ENCODE data around the gene TMEM120A.
"Not testable (repeated sequence)": the region's sequence is repeated elsewhere in the genome, so short reads cannot be mapped to it uniquely, and the experiment has no call there.

TMEM120A gene

DNA sequence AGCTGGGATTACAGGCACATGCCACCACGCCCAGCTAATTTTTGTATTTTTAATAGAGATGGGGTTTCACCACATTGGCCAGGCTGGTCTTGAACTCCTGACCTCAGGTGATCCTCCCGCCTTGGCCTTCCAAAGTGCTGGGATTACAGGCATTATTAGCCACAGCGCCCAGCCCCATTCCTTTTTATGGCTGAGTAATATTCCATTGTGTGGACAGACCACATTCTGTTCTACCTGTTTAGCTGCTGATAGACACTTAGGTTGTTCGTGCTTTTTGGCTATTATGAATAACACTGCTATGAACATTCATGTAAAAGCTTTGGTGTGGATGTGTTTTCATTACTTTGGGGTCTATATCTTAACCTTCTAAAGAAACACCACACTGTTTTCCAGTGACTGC is 24.1 kb upstream of the TMEM120A start:
- H2BK120ac ChIP-seq (ENCODE audit: insufficient read depth, low read length, poor library complexity); H2AFZ ChIP-seq (ENCODE audit: insufficient read depth, low read length, poor library complexity); H3K9ac ChIP-seq (ENCODE audit: low read length); H3K14ac ChIP-seq (ENCODE audit: low read length); H3K4me2 ChIP-seq (ENCODE audit: low read length); H2BK12ac ChIP-seq (ENCODE audit: low read length); H4K8ac ChIP-seq (ENCODE audit: low read depth, low read length); H4K12ac ChIP-seq (ENCODE audit: low read depth, low read length); H3K18ac ChIP-seq (ENCODE audit: low read length); H3K79me2 ChIP-seq (ENCODE audit: control insufficient read depth, insufficient read depth, low read length, poor library complexity); H4K91ac ChIP-seq (ENCODE audit: low read depth, low read length); H2BK5ac ChIP-seq (ENCODE audit: low read depth, low read length, poor library complexity); H3K9me3 ChIP-seq (ENCODE audit: insufficient read depth, low read depth, low read length); H3K4me3 ChIP-seq (ENCODE audit: low read depth, low read length); H3K4me1 ChIP-seq (ENCODE audit: control insufficient read depth in 1 of 2, insufficient read depth in 2 of 2, low read length in 2 of 2); H3K27ac ChIP-seq (ENCODE audit: low read depth, low read length); H3K4ac ChIP-seq (ENCODE audit: low read depth, low read length); H3K27me3 ChIP-seq (ENCODE audit: insufficient read depth, low read length); H3K23ac ChIP-seq (ENCODE audit: low read length); H2AK5ac ChIP-seq (ENCODE audit: low read length); H3K79me1 ChIP-seq (ENCODE audit: low read length): not testable (repeated sequence)
- no CpG with 5 or more reads among the region's 4 CpGs for WGBS (ENCODE audit: extremely low coverage, insufficient coverage, insufficient read length)
- H3K36me3 ChIP-seq (ENCODE audit: control insufficient read depth in 1 of 2, insufficient read depth in 2 of 2, low read length in 2 of 2), result peaks cover 22 to 30% of the 10 kb centered on the region in 2 experiments
- DNase-seq, result peak in 1 of 2 donors; percentile 36

DNA sequence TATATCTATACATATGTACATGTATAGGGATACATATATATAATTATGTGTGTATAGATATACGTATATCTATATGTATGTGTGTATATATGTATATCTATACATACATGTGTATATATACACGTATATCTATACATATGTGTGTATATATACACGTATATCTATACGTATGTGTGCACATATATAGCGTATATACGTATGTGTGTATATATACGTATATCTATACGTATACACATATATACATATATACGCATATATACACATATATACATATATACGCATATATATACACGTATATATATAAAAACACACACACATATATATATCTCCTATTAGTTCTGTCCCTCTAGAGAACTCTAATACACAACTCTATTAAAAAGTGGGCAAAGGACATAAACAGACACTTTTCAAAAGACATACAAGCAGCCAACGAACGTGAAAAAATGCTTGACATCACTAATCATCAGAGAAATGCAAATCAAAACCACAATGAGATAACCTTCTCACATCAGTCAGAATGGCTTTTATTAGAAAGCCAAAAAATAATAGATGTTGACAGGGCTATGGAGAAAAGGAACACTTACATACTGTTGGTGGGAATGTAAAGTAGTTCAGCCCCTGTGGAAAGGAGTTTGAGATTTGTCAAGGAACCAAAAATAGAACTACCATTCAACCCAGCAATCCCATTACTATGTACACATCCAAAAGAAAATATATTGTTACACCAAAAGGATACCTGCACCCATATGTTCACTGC is 22.0 kb upstream of the TMEM120A start:
- no CpG with 5 or more reads among the region's 13 CpGs for WGBS (ENCODE audit: extremely low coverage, insufficient coverage, insufficient read length)
- H3K14ac ChIP-seq (ENCODE audit: low read length), result no peak overlapping the region
- H2AK5ac ChIP-seq (ENCODE audit: low read length), result no peak overlapping the region
- H3K4ac ChIP-seq (ENCODE audit: low read depth, low read length), result no peak overlapping the region
- H3K36me3 ChIP-seq (ENCODE audit: control insufficient read depth in 1 of 2, insufficient read depth in 2 of 2, low read length in 2 of 2), result peaks cover 21 to 23% of the 10 kb centered on the region in 2 experiments
- no peak overlapping the region for H4K12ac ChIP-seq (ENCODE audit: low read depth, low read length)
- no peak overlapping the region for H3K18ac ChIP-seq (ENCODE audit: low read length)
- no peak overlapping the region for H3K4me2 ChIP-seq (ENCODE audit: low read length)
- no peak overlapping the region for H2BK120ac ChIP-seq (ENCODE audit: insufficient read depth, low read length, poor library complexity)
- DNase-seq, result no peak
- H3K79me1 ChIP-seq (ENCODE audit: low read length), result no peaks in the 10 kb centered on the region
- H3K4me1 ChIP-seq (ENCODE audit: control insufficient read depth in 1 of 2, insufficient read depth in 2 of 2, low read length in 2 of 2), result peaks cover 0 to 2% of the 10 kb centered on the region in 2 experiments
- H2BK12ac ChIP-seq (ENCODE audit: low read length), result no peak overlapping the region
- H3K4me3 ChIP-seq (ENCODE audit: low read depth, low read length), result no peak overlapping the region
- no peak overlapping the region for H3K9ac ChIP-seq (ENCODE audit: low read length)
- no peak overlapping the region for H4K91ac ChIP-seq (ENCODE audit: low read depth, low read length)
- H2BK5ac ChIP-seq (ENCODE audit: low read depth, low read length, poor library complexity), result no peak overlapping the region
- H4K8ac ChIP-seq (ENCODE audit: low read depth, low read length), result no peak overlapping the region
- no peaks in the 10 kb centered on the region for H3K27me3 ChIP-seq (ENCODE audit: insufficient read depth, low read length)
- H3K79me2 ChIP-seq (ENCODE audit: control insufficient read depth, insufficient read depth, low read length, poor library complexity), result no peaks in the 10 kb centered on the region
- H3K9me3 ChIP-seq (ENCODE audit: insufficient read depth, low read depth, low read length), result no peaks in the 10 kb centered on the region
- H3K23ac ChIP-seq (ENCODE audit: low read length), result no peak overlapping the region
- H2AFZ ChIP-seq (ENCODE audit: insufficient read depth, low read length, poor library complexity), result no peak overlapping the region
- no peak overlapping the region for H3K27ac ChIP-seq (ENCODE audit: low read depth, low read length)

DNA sequence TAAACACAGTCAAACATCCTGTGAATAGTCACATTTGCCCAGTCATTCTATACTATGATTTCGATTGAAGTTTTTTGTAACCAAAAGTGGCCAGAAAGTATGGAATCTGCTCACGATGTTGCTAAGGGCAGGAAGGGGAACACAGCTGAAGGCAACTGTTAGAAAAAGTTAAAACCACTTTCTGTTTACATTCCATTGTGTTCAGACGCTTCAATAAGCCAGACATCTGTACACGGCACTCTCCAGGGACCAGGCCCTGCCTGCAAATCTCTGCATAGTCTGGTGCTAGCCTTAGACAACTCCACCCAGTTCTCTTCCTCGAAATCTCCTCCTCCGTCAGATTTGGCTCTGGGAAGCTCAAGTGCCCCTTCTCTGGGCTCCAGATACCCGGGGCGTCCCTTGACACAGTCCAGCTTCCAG is 17.1 kb upstream of the TMEM120A start:
- Histone ChIP-seq H3K9me3 (ENCODE audit: insufficient read depth, low read depth, low read length) (no peaks in the 10 kb centered on the region), H4K91ac (ENCODE audit: low read depth, low read length) (no peak overlapping the region), H4K8ac (ENCODE audit: low read depth, low read length) (no peak overlapping the region), H2AK5ac (ENCODE audit: low read length) (no peak overlapping the region), H3K4me2 (ENCODE audit: low read length) (no peak overlapping the region), H3K14ac (ENCODE audit: low read length) (no peak overlapping the region), H2BK120ac (ENCODE audit: insufficient read depth, low read length, poor library complexity) (no peak overlapping the region), H3K23ac (ENCODE audit: low read length) (no peak overlapping the region), H3K79me1 (ENCODE audit: low read length) (no peaks in the 10 kb centered on the region), H3K9ac (ENCODE audit: low read length) (no peak overlapping the region), H3K27ac (ENCODE audit: low read depth, low read length) (peak overlapping the region; percentile 34), H3K27me3 (ENCODE audit: insufficient read depth, low read length) (no peaks in the 10 kb centered on the region), H4K12ac (ENCODE audit: low read depth, low read length) (no peak overlapping the region), H2AFZ (ENCODE audit: insufficient read depth, low read length, poor library complexity) (no peak overlapping the region), H3K18ac (ENCODE audit: low read length) (no peak overlapping the region), H3K79me2 (ENCODE audit: control insufficient read depth, insufficient read depth, low read length, poor library complexity) (no peaks in the 10 kb centered on the region), H2BK5ac (ENCODE audit: low read depth, low read length, poor library complexity) (no peak overlapping the region), H3K4me3 (ENCODE audit: low read depth, low read length) (no peak overlapping the region), H3K4ac (ENCODE audit: low read depth, low read length) (no peak overlapping the region), H3K36me3 (ENCODE audit: control insufficient read depth in 1 of 2, insufficient read depth in 2 of 2, low read length in 2 of 2) (peaks cover 6 to 18% of the 10 kb centered on the region in 2 experiments), H3K4me1 (ENCODE audit: control insufficient read depth in 1 of 2, insufficient read depth in 2 of 2, low read length in 2 of 2) (peaks cover 0 to 2% of the 10 kb centered on the region in 2 experiments), H2BK12ac (ENCODE audit: low read length) (no peak overlapping the region)
- WGBS (ENCODE audit: extremely low coverage, insufficient coverage, insufficient read length), result no CpG with 5 or more reads among the region's 8 CpGs
- DNase-seq, result peak; percentile 31 to 45

DNA sequence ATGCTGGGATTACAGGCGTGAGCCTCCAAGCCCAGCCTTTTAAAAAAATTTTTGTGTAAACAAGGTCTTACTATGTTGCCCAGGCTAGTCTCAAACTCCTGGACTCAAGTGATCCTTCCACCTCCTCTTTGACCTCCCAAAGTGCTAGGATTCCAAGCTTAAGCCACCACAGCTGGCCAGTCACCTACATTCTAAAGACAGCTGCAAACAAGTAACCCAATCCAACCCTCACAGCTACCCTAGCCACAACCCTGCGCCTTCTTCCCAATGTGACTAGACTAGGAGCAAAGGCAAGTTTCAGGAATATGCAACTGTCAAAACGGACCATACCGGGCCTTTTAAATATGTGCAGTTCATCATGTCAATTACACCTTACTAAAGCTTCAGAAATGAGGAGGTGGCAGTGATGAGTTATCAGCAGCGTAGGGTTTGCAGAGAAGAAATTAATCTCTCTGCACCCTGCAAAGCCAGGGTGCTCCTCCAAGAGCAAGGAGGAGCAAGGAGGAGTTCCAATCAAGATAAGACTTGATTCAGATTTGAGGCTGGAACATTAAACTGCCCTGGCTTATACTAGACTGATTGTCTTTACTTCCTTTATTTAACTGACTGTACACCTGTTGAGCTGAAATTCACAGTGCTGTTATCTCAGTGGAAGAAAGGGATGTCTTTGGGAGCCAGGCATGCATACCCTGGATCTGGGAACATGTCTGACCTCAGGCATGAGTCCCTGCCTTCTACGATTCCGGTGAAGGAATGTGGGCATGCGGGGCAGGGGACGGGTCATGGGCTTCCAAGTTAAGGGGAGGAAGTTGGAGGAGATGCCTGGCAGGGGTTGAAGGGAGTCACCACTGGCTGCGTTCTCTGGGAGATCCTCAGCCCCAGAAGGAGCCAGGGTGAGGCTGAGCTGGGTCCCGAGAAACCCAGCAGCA is 15.5 kb upstream of the TMEM120A start:
- no peak overlapping the region for H3K18ac ChIP-seq (ENCODE audit: low read length)
- no peak overlapping the region for H2BK12ac ChIP-seq (ENCODE audit: low read length)
- H2AK5ac ChIP-seq (ENCODE audit: low read length), result no peak overlapping the region
- H2BK5ac ChIP-seq (ENCODE audit: low read depth, low read length, poor library complexity), result no peak overlapping the region
- H3K9me3 ChIP-seq (ENCODE audit: insufficient read depth, low read depth, low read length), result no peaks in the 10 kb centered on the region
- peaks cover 0 to 2% of the 10 kb centered on the region in 2 experiments for H3K4me1 ChIP-seq (ENCODE audit: control insufficient read depth in 1 of 2, insufficient read depth in 2 of 2, low read length in 2 of 2)
- H3K79me1 ChIP-seq (ENCODE audit: low read length), result no peaks in the 10 kb centered on the region
- H4K8ac ChIP-seq (ENCODE audit: low read depth, low read length), result no peak overlapping the region
- peak; percentile 71 to 81 for DNase-seq
- peaks cover 11 to 21% of the 10 kb centered on the region in 2 experiments for H3K36me3 ChIP-seq (ENCODE audit: control insufficient read depth in 1 of 2, insufficient read depth in 2 of 2, low read length in 2 of 2)
- no peak overlapping the region for H2BK120ac ChIP-seq (ENCODE audit: insufficient read depth, low read length, poor library complexity)
- no peak overlapping the region for H4K12ac ChIP-seq (ENCODE audit: low read depth, low read length)
- no peak overlapping the region for H2AFZ ChIP-seq (ENCODE audit: insufficient read depth, low read length, poor library complexity)
- no peak overlapping the region for H3K4ac ChIP-seq (ENCODE audit: low read depth, low read length)
- H3K4me3 ChIP-seq (ENCODE audit: low read depth, low read length), result no peak overlapping the region
- no peak overlapping the region for H3K23ac ChIP-seq (ENCODE audit: low read length)
- no peak overlapping the region for H3K9ac ChIP-seq (ENCODE audit: low read length)
- no peak overlapping the region for H3K4me2 ChIP-seq (ENCODE audit: low read length)
- H3K79me2 ChIP-seq (ENCODE audit: control insufficient read depth, insufficient read depth, low read length, poor library complexity), result peaks cover 1% of the 10 kb centered on the region
- WGBS (ENCODE audit: extremely low coverage, insufficient coverage, insufficient read length), result no CpG with 5 or more reads among the region's 11 CpGs
- no peak overlapping the region for H3K27ac ChIP-seq (ENCODE audit: low read depth, low read length)
- H3K27me3 ChIP-seq (ENCODE audit: insufficient read depth, low read length), result no peaks in the 10 kb centered on the region
- no peak overlapping the region for H4K91ac ChIP-seq (ENCODE audit: low read depth, low read length)
- no peak overlapping the region for H3K14ac ChIP-seq (ENCODE audit: low read length)
